ENCODE data around the gene BAIAP3. TPM values are rescaled to one million over a fixed set of nuclear protein-coding genes. Genes with fewer than 3 reads are reported as not detected.
A peak's percentile ranks its signal among the peaks of the same experiment; 100 is the strongest.

BAIAP3 gene
- total and polyA plus RNA-seq, 10 of the 15 experiments (the other 5 are each of a cell fraction or from before 2014, with no cell fraction given): 0.03 to 0.56 (median 0.17) TPM; not detected in 3

GRCh38 chr16:1379304-1380076 lies 46.0 kb downstream of the BAIAP3 start (continued):
- TF ChIP-seq, protein P1, sequence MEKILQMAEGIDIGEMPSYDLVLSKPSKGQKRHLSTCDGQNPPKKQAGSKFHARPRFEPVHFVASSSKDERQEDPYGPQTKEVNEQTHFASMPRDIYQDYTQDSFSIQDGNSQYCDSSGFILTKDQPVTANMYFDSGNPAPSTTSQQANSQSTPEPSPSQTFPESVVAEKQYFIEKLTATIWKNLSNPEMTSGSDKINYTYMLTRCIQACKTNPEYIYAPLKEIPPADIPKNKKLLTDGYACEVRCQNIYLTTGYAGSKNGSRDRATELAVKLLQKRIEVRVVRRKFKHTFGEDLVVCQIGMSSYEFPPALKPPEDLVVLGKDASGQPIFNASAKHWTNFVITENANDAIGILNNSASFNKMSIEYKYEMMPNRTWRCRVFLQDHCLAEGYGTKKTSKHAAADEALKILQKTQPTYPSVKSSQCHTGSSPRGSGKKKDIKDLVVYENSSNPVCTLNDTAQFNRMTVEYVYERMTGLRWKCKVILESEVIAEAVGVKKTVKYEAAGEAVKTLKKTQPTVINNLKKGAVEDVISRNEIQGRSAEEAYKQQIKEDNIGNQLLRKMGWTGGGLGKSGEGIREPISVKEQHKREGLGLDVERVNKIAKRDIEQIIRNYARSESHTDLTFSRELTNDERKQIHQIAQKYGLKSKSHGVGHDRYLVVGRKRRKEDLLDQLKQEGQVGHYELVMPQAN (conservative IDR thresholded peaks at IDR 0.05): peak; percentile 97
- TF ChIP-seq CTCF (IDR thresholded peaks at IDR 0.05 in 2 of 3, conservative IDR thresholded peaks at IDR 0.05 in 1 of 3; ENCODE audit: control insufficient read depth in 2 of 3, extremely low read depth in 1 of 3, insufficient read depth in 1 of 3, low read depth in 3 of 3, low read length in 3 of 3) (peak in 1 of 3 experiments; percentile 18; a peak in 1 of 6 replicates), BACH1 (IDR thresholded peaks at IDR 0.05; ENCODE audit: borderline replicate concordance) (peak; percentile 98), TCF3 (IDR thresholded peaks at IDR 0.05; ENCODE audit: borderline replicate concordance, insufficient read depth, low read depth, low read length) (0 out of 2 replicates have a peak, but pooled peaks have one; percentile 25), CBX5 (IDR thresholded peaks at IDR 0.05; ENCODE audit: low read depth) (no peak), LARP7 (IDR thresholded peaks at IDR 0.05) (peak; percentile 36; the same call in 1 of the 2 replicates), BCL3 (IDR thresholded peaks at IDR 0.05; ENCODE audit: borderline replicate concordance, insufficient read depth, low read depth, low read length, poor library complexity, severe bottlenecking) (no peak), ASH2L (IDR thresholded peaks at IDR 0.05; ENCODE audit: borderline replicate concordance, low read depth) (no peak), RB1 (IDR thresholded peaks at IDR 0.05; ENCODE audit: borderline replicate concordance) (0 out of 2 replicates have a peak, but pooled peaks have one; percentile 32), TCF12 (IDR thresholded peaks at IDR 0.05; ENCODE audit: low read depth, low read length) (0 out of 2 replicates have a peak, but pooled peaks have one; percentile 26), POU2F2 (IDR thresholded peaks at IDR 0.05; ENCODE audit: borderline replicate concordance, low read depth, low read length) (peak; percentile 9; the same call in 1 of the 3 replicates), POLR2A (IDR thresholded peaks at IDR 0.05; ENCODE audit: low read depth, low read length) (peak; percentile 87), GATAD2B (conservative IDR thresholded peaks at IDR 0.05; ENCODE audit: low read depth) (0 out of 2 replicates have a peak, but pooled peaks have one; percentile 14), HDAC6 (IDR thresholded peaks at IDR 0.05; ENCODE audit: unreplicated experiment) (no peak)
